Parathyroid adenoma (tissue), 2 donors: Measurements from ENCODE around the gene CABLES2.

ENCODE experiments used
- H2AFZ ChIP-seq: fragments of 300-600 bp; sonication (generic); one replicate; pipeline ENCODE4 v1.7.0; 2017; ENCODE audit warnings: antibody characterized with exemption, mild to moderate bottlenecking
- H3K27ac ChIP-seq: fragments of 300-600 bp; sonication (generic); one replicate; pipeline ENCODE4 v1.7.0; 2017
- H3K27me3 ChIP-seq: fragments of 300-600 bp; sonication (generic); one replicate; pipeline ENCODE4 v1.7.0; 2017; ENCODE audit warnings: low read length; ENCODE audit not compliant: control insufficient read depth, insufficient read depth
- H3K36me3 ChIP-seq: fragments of 300-600 bp; sonication (generic); one replicate; pipeline ENCODE4 v1.7.0; 2017; ENCODE audit warnings: low read length; ENCODE audit not compliant: control insufficient read depth, insufficient read depth
- H3K4me1 ChIP-seq: fragments of 300-600 bp; sonication (generic); one replicate; pipeline ENCODE4 v1.7.0; 2017; ENCODE audit warnings: control low read depth
- H3K4me2 ChIP-seq: fragments of 300-600 bp; sonication (generic); one replicate; pipeline ENCODE4 v1.7.0; 2017; ENCODE audit warnings: low read length
- H3K4me3 ChIP-seq: fragments of 300-600 bp; sonication (generic); one replicate; pipeline ENCODE4 v1.7.0; 2017; ENCODE audit warnings: low read depth, low read length
- H3K79me2 ChIP-seq: fragments of 300-600 bp; sonication (generic); one replicate; pipeline ENCODE4 v1.7.0; 2017; ENCODE audit warnings: control low read depth
- H3K9ac ChIP-seq: fragments of 300-600 bp; sonication (generic); one replicate; pipeline ENCODE4 v1.7.0; 2017; ENCODE audit warnings: mild to moderate bottlenecking
- H3K9me3 ChIP-seq: fragments of 300-600 bp; sonication (generic); one replicate; pipeline ENCODE4 v1.7.0; 2017; ENCODE audit warnings: low read length; ENCODE audit not compliant: control insufficient read depth
- CTCF ChIP-seq: fragments of 300-600 bp; sonication (generic); IDR thresholded peaks from one replicate; pipeline ENCODE4 v1.7.0; 2017; ENCODE audit warnings: antibody characterized with exemption, mild to moderate bottlenecking
- donor health status: primary hyperparathyroidism.

The CABLES2 gene

GRCh38 chr20:62372042-62372993 is 34.8 kb downstream of the CABLES2 start:
- Histone ChIP-seq H2AFZ (no peak overlapping the region), H3K79me2 (no peaks in the 10 kb centered on the region), H3K36me3 (no peaks in the 10 kb centered on the region), H3K4me2 (no peak overlapping the region), H3K4me3 (no peak overlapping the region), H3K9ac (no peak overlapping the region), H3K9me3 (no peaks in the 10 kb centered on the region), H3K27me3 (no peaks in the 10 kb centered on the region), H3K27ac (no peak overlapping the region), H3K4me1 (peaks cover 30% of the 10 kb centered on the region)
- no peak for TF ChIP-seq CTCF

GRCh38 chr20:62371588-62372041 is 35.5 kb downstream of the CABLES2 start:
- Histone ChIP-seq H2AFZ (no peak overlapping the region), H3K79me2 (peaks cover 2% of the 10 kb centered on the region), H3K4me2 (no peak overlapping the region), H3K27ac (no peak overlapping the region), H3K27me3 (no peaks in the 10 kb centered on the region), H3K4me1 (peaks cover 30% of the 10 kb centered on the region), H3K4me3 (no peak overlapping the region), H3K36me3 (no peaks in the 10 kb centered on the region), H3K9ac (no peak overlapping the region), H3K9me3 (no peaks in the 10 kb centered on the region)
- no peak for TF ChIP-seq CTCF

GRCh38 chr20:62370807-62371587 is 36.1 kb downstream of the CABLES2 start:
- no peaks in the 10 kb centered on the region for H3K27me3 ChIP-seq
- no peak overlapping the region for H3K4me2 ChIP-seq
- TF ChIP-seq CTCF: no peak
- peaks cover 2% of the 10 kb centered on the region for H3K79me2 ChIP-seq
- peaks cover 31% of the 10 kb centered on the region for H3K4me1 ChIP-seq
- no peaks in the 10 kb centered on the region for H3K36me3 ChIP-seq
- no peaks in the 10 kb centered on the region for H3K9me3 ChIP-seq
- H2AFZ ChIP-seq: no peak overlapping the region
- no peak overlapping the region for H3K4me3 ChIP-seq
- no peak overlapping the region for H3K9ac ChIP-seq
- H3K27ac ChIP-seq: no peak overlapping the region

- H3K36me3 ChIP-seq: no peaks in the 10 kb centered on the region
- TF ChIP-seq CTCF: no peak
- no peak overlapping the region for H3K4me3 ChIP-seq
- H3K27ac ChIP-seq: no peak overlapping the region
- no peak overlapping the region for H3K4me2 ChIP-seq
- peaks cover 39% of the 10 kb centered on the region for H3K4me1 ChIP-seq
- H3K9ac ChIP-seq: no peak overlapping the region
- H3K79me2 ChIP-seq: peaks cover 2% of the 10 kb centered on the region
- H3K9me3 ChIP-seq: no peaks in the 10 kb centered on the region
- H2AFZ ChIP-seq: no peak overlapping the region
- no peaks in the 10 kb centered on the region for H3K27me3 ChIP-seq
Measured at GRCh38 chr20:62370115-62370806, 36.8 kb downstream of the CABLES2 start.
